ENCODE measurements around the gene FHIT. TPM values are rescaled to one million over a fixed set of nuclear protein-coding genes. Genes with fewer than 3 reads are reported as not detected.

The FHIT gene
- 12.2 TPM for polyA plus RNA-seq (2012; ENCODE audit: insufficient read length, low read depth)

GRCh38 chr3:61251174-61251972 is at the start of gene FHIT:
FHIT (minus strand) TSS chr3:61251452.
- TF ChIP-seq FOXP2 (optimal IDR thresholded peaks at IDR 0.05; ENCODE audit: borderline replicate concordance, extremely low read depth, extremely low read length, insufficient read depth): peak; percentile 15
- TF ChIP-seq TAF1 (IDR thresholded peaks at IDR 0.05; ENCODE audit: borderline replicate concordance, insufficient read depth, low read length): no peak
- TF ChIP-seq REST (IDR thresholded peaks at IDR 0.05; ENCODE audit: insufficient read depth in 1 of 2, low read depth in 2 of 2, low read length in 2 of 2): no peak
- TF ChIP-seq POLR2AphosphoS5 (IDR thresholded peaks at IDR 0.05; ENCODE audit: low read depth, low read length): peak; percentile 55
- TF ChIP-seq SIN3A (IDR thresholded peaks at IDR 0.05; ENCODE audit: borderline replicate concordance, insufficient read depth, low read length): peak; percentile 24; the same call in 1 of the 2 replicates

- TF ChIP-seq TAF1 (IDR thresholded peaks at IDR 0.05; ENCODE audit: borderline replicate concordance, insufficient read depth, low read length) (no peak), FOXP2 (optimal IDR thresholded peaks at IDR 0.05; ENCODE audit: borderline replicate concordance, extremely low read depth, extremely low read length, insufficient read depth) (no peak)
Measured at GRCh38 chr3:61300786-61301185, 49.5 kb upstream of the FHIT start.

- no peak for TF ChIP-seq POLR2AphosphoS5 (IDR thresholded peaks at IDR 0.05; ENCODE audit: low read depth, low read length)
- no peak for TF ChIP-seq SIN3A (IDR thresholded peaks at IDR 0.05; ENCODE audit: borderline replicate concordance, insufficient read depth, low read length)
- TF ChIP-seq REST (IDR thresholded peaks at IDR 0.05; ENCODE audit: insufficient read depth in 1 of 2, low read depth in 2 of 2, low read length in 2 of 2): no peak
- TF ChIP-seq TAF1 (IDR thresholded peaks at IDR 0.05; ENCODE audit: borderline replicate concordance, insufficient read depth, low read length): no peak
- no peak for TF ChIP-seq FOXP2 (optimal IDR thresholded peaks at IDR 0.05; ENCODE audit: borderline replicate concordance, extremely low read depth, extremely low read length, insufficient read depth)
Measured at GRCh38 chr3:61300006-61300380, 48.7 kb upstream of the FHIT start.

DNA sequence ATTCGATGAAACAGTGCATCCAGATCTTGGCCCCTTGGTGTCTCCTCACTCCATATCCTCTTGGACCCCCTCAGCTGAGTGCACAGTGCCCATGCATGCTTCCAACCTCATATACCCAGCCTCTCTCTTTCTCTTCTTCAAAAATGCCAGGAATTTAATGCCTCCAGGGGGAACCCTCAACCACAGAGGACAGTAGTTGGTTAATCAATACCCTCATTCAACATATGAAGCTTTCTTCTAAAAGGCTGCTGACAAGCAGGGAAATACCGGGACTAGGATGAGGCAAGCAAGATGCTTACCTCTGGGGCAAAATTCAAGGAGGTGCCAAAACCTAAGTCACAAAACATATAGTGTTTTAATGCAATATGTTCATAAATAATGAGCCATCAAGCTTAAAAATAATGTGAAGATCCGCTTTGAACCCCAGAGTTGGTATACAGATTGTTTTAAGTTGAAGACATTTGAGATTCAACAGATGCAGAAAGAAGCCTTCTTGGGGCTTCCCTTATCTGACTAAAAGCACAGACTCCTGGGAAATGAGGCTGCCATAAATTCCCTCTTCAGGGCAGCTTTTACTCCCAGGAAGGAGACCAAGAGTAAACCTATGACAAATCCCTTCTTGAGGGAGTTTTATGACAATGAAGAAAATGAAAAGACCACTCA is 48.2 kb upstream of the FHIT start:
- TF ChIP-seq POLR2AphosphoS5 (IDR thresholded peaks at IDR 0.05; ENCODE audit: low read depth, low read length) (no peak), SIN3A (IDR thresholded peaks at IDR 0.05; ENCODE audit: borderline replicate concordance, insufficient read depth, low read length) (no peak), TAF1 (IDR thresholded peaks at IDR 0.05; ENCODE audit: borderline replicate concordance, insufficient read depth, low read length) (no peak), REST (IDR thresholded peaks at IDR 0.05; ENCODE audit: insufficient read depth in 1 of 2, low read depth in 2 of 2, low read length in 2 of 2) (no peak), FOXP2 (optimal IDR thresholded peaks at IDR 0.05; ENCODE audit: borderline replicate concordance, extremely low read depth, extremely low read length, insufficient read depth) (no peak)

GRCh38 chr3:61297821-61298220 is 46.6 kb upstream of the FHIT start:
- TF ChIP-seq SIN3A (IDR thresholded peaks at IDR 0.05; ENCODE audit: borderline replicate concordance, insufficient read depth, low read length): no peak
- no peak for TF ChIP-seq REST (IDR thresholded peaks at IDR 0.05; ENCODE audit: insufficient read depth in 1 of 2, low read depth in 2 of 2, low read length in 2 of 2)
- no peak for TF ChIP-seq FOXP2 (optimal IDR thresholded peaks at IDR 0.05; ENCODE audit: borderline replicate concordance, extremely low read depth, extremely low read length, insufficient read depth)
- TF ChIP-seq POLR2AphosphoS5 (IDR thresholded peaks at IDR 0.05; ENCODE audit: low read depth, low read length): no peak
